ENCODE data around the gene MYO3B. TPM values are rescaled to one million over a fixed set of nuclear protein-coding genes. Genes with fewer than 3 reads are reported as not detected.

Gene MYO3B
- total RNA-seq, 1 experiment from 2014 or later = 0.63 TPM

GRCh38 chr2:170161516-170162270, 16.3 kb upstream of the MYO3B start:
- 0 out of 7 replicates have a peak overlapping the region, but pooled peaks of 1 of the 3 experiments have one; percentile 24 for H3K27ac Mint-ChIP-seq
- no CpG with 5 or more reads among the region's 4 CpGs for WGBS (ENCODE audit: extremely low coverage, insufficient read length, low lambda C conversion rate)
- H4K5ac ChIP-seq (ENCODE audit: insufficient read length, low read depth, low read length) = no peak overlapping the region
- no peak overlapping the region for H2AFZ ChIP-seq (ENCODE audit: low read length)
- H3K4me1 ChIP-seq (ENCODE audit: insufficient read depth, low read length) = peaks cover 5% of the 10 kb centered on the region
- no peak overlapping the region for H3K27ac ChIP-seq (ENCODE audit: insufficient read length, low read depth, low read length)
- H4K91ac ChIP-seq (ENCODE audit: insufficient read length, low read depth, low read length) = no peak overlapping the region
- H3T11ph ChIP-seq (ENCODE audit: low read length) = no peak overlapping the region
- no peak overlapping the region for H2BK120ac ChIP-seq (ENCODE audit: low read depth, low read length, poor library complexity, severe bottlenecking)
- no peak overlapping the region for H3K4ac ChIP-seq (ENCODE audit: low read depth, low read length)
- H4K20me1 ChIP-seq (ENCODE audit: control insufficient read depth, insufficient read depth, insufficient read length) = no peaks in the 10 kb centered on the region
- no peak overlapping the region for H2BK15ac ChIP-seq (ENCODE audit: low read depth, low read length)
- H3K23ac ChIP-seq (ENCODE audit: insufficient read length, low read depth, low read length) = no peak overlapping the region
- no peak overlapping the region for H3K9ac ChIP-seq (ENCODE audit: extremely low read depth, insufficient read length, low read length)
- H3K9me3 ChIP-seq (ENCODE audit: control insufficient read depth, low read depth, low read length) = no peaks in the 10 kb centered on the region
- no peak for DNase-seq
- H3K4me3 Mint-ChIP-seq = no peak overlapping the region
- no peak overlapping the region for H4K8ac ChIP-seq (replicated peaks; ENCODE audit: insufficient read length, low read depth, low read length)
- H3K27me3 ChIP-seq (ENCODE audit: insufficient read depth, low read length) = no peaks in the 10 kb centered on the region
- H2AK5ac ChIP-seq (ENCODE audit: insufficient read length, low read length) = no peak overlapping the region
- H3K18ac ChIP-seq (ENCODE audit: insufficient read length, low read depth, low read length) = no peak overlapping the region
- H3K79me2 ChIP-seq (ENCODE audit: insufficient read depth, low read length) = no peaks in the 10 kb centered on the region
- TF ChIP-seq CTCF (conservative IDR thresholded peaks at IDR 0.05) = no peak
- H2BK12ac ChIP-seq (ENCODE audit: insufficient read length, low read depth, low read length) = no peak overlapping the region
- no peak overlapping the region for H2BK20ac ChIP-seq (ENCODE audit: low read depth, low read length, poor library complexity, severe bottlenecking)
- H3K27me3 Mint-ChIP-seq (ENCODE audit: low read depth) = no peaks in the 10 kb centered on the region
- H3K9me3 Mint-ChIP-seq = no peaks in the 10 kb centered on the region
- no peak overlapping the region for H2BK5ac ChIP-seq (ENCODE audit: insufficient read length, low read length)
- no peaks in the 10 kb centered on the region; a peak in 2 of 7 replicates for H3K36me3 Mint-ChIP-seq (ENCODE audit: insufficient read depth in 1 of 3, low read depth in 3 of 3)
- no peak overlapping the region for H3K4me2 ChIP-seq (ENCODE audit: insufficient read depth, insufficient read length, low read length)
- H3K56ac ChIP-seq (ENCODE audit: insufficient read length, low read depth, low read length) = no peak overlapping the region
- no peaks in the 10 kb centered on the region for H3K23me2 ChIP-seq (ENCODE audit: insufficient read length, low read depth, low read length, poor library complexity, severe bottlenecking)
- H3K4me1 Mint-ChIP-seq = peaks cover 9 to 24% of the 10 kb centered on the region in 2 experiments
- H3K79me1 ChIP-seq (ENCODE audit: insufficient read depth, low read depth, low read length, poor library complexity, severe bottlenecking) = no peaks in the 10 kb centered on the region
- no peak overlapping the region for H3K14ac ChIP-seq (ENCODE audit: insufficient read depth, low read length)

All from H9 (cell line).